ENCODE results near the gene WASF2. TPM values are rescaled to one million over a fixed set of nuclear protein-coding genes. Genes with fewer than 3 reads are reported as not detected.

The WASF2 gene
- total and polyA plus RNA-seq, 2 of the 8 experiments (the other 6 are each of a cell fraction or from before 2014, with no cell fraction given), result 32.1 to 86.6 TPM

DNA sequence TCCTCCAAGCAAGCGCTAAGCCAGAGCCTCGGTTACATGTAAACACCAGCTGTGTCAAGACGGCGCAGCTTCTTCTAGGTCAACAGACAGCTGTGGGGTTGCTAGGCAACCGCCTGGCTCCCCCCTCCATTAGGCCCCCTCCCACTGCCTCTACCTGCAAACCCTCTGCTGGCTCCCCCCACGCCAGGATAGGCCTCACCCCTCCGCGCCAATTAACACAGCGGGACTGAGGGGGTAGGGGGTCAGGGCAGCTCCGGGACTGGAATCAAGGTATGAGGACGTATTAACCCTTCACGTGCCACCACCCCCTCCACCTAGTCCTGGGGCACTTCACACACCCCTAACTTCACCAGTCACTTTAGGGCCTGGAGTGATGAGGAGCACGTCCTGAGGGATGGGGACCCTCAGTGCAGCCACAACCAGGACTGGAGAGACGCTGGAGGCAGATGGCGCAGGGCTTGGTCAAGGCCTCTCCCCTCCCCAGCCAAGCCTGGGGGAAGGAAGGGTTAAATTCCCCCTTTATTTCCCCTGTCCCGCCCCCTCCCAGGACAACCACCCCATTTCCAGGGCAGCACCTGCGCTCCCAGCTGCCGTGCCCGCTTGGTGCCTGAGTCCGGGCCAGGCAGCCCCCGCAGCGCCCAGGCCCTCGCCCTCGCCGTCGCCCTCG lies 37.4 kb upstream of the WASF2 start (continued):
- TF ChIP-seq, protein P1, sequence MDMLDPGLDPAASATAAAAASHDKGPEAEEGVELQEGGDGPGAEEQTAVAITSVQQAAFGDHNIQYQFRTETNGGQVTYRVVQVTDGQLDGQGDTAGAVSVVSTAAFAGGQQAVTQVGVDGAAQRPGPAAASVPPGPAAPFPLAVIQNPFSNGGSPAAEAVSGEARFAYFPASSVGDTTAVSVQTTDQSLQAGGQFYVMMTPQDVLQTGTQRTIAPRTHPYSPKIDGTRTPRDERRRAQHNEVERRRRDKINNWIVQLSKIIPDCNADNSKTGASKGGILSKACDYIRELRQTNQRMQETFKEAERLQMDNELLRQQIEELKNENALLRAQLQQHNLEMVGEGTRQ (IDR thresholded peaks at IDR 0.05; ENCODE audit: low read length), result no peak
- TF ChIP-seq SUZ12 (IDR thresholded peaks at IDR 0.05; ENCODE audit: low read length) (no peak), CHD1 (IDR thresholded peaks at IDR 0.05; ENCODE audit: low read depth, low read length) (no peak), BACH1 (IDR thresholded peaks at IDR 0.05; ENCODE audit: low read length) (no peak; the same call in none of the 2 replicates), BRCA1 (IDR thresholded peaks at IDR 0.05; ENCODE audit: low read depth, low read length) (no peak), JUND (IDR thresholded peaks at IDR 0.05; ENCODE audit: low read length) (no peak), SP1 (IDR thresholded peaks at IDR 0.05; ENCODE audit: low read depth, low read length) (no peak), JUN (IDR thresholded peaks at IDR 0.05; ENCODE audit: low read depth, low read length) (no peak), TAF7 (optimal IDR thresholded peaks at IDR 0.05; ENCODE audit: borderline replicate concordance, low read depth, low read length) (no peak)

Data from H1 (cell line).